ENCODE data around the gene KLHDC1. TPM values are rescaled to one million over a fixed set of nuclear protein-coding genes. Genes with fewer than 3 reads are reported as not detected.
"Not testable (repeated sequence)": the region's sequence is repeated elsewhere in the genome, so short reads cannot be mapped to it uniquely, and the experiment has no call there.

Gene KLHDC1
- 1 to 10 TPM; 1.4 to 1.9 TPM for total RNA-seq

- peak within 1 kb of the TSS; percentile 77 for H3K4me3 Mint-ChIP-seq
These were observed at the start of gene KLHDC1 for GRCh38 chr14:49692811-49693734. KLHDC1 (plus strand) TSS chr14:49693120; CDS start chr14:49693195, 75 bp downstream.

GRCh38 chr14:49653508-49653907 lies 39.4 kb upstream of the KLHDC1 start:
- CTCF ChIA-PET = no interaction called here
- no peaks in the 10 kb centered on the region for H3K9me3 Mint-ChIP-seq
- no peak overlapping the region for H3K4me3 Mint-ChIP-seq

More at GRCh38 chr14:49692811-49693734, at the start of gene KLHDC1:
- Mint-ChIP-seq H3K36me3 (no peaks in the 10 kb centered on the region), H3K27me3 (no peaks in the 10 kb centered on the region), H3K4me1 (ENCODE audit: low read depth) (peaks cover 27% of the 10 kb centered on the region), H3K9me3 (no peaks in the 10 kb centered on the region), H3K27ac (peak within 1 kb of the TSS; percentile 40)
- POLR2A ChIA-PET = interaction anchor here (0.6 to 1.3 kb wide), 2 partner anchors 75 to 175 kb away, joined by 5 read pairs; partner anchors contain the start of gene KLHDC2
- intact Hi-C loops (cut with micrococcal nuclease) = loop anchor here (1.0 to 5.0 kb wide), 2 partner anchors 75 to 169 kb away; partner anchors contain the start of gene KLHDC2
- CTCF ChIA-PET = interaction anchor here (0.7 to 1.4 kb wide), 6 partner anchors 59 to 347 kb away, joined by 3 to 6 read pairs (median 4); partner anchors contain the start of genes KLHDC2 and NEMF
- peak; percentile 86 for DNase-seq

GRCh38 chr14:49654511-49654910 lies 38.4 kb upstream of the KLHDC1 start:
- H3K36me3 Mint-ChIP-seq = peaks cover 4% of the 10 kb centered on the region
- no peak for DNase-seq
- CTCF ChIA-PET = no interaction called here
- no peaks in the 10 kb centered on the region for H3K4me1 Mint-ChIP-seq (ENCODE audit: low read depth)
- no peak overlapping the region for H3K4me3 Mint-ChIP-seq
- H3K27me3 Mint-ChIP-seq = no peaks in the 10 kb centered on the region
- POLR2A ChIA-PET = no interaction called here
- H3K27ac Mint-ChIP-seq = no peak overlapping the region
- intact Hi-C loops (cut with micrococcal nuclease) = no loop called here
- H3K9me3 Mint-ChIP-seq = no peaks in the 10 kb centered on the region

More at GRCh38 chr14:49653508-49653907, 39.4 kb upstream of the KLHDC1 start:
- POLR2A ChIA-PET = no interaction called here
- DNase-seq = no peak
- Mint-ChIP-seq H3K27me3 (no peaks in the 10 kb centered on the region), H3K27ac (no peak overlapping the region), H3K36me3 (peaks cover 5% of the 10 kb centered on the region), H3K4me1 (ENCODE audit: low read depth) (no peaks in the 10 kb centered on the region)
- intact Hi-C loops (cut with micrococcal nuclease) = no loop called here

- H3K27me3 Mint-ChIP-seq; H3K36me3 Mint-ChIP-seq; H3K9me3 Mint-ChIP-seq; DNase-seq; CTCF ChIA-PET; intact Hi-C loops (cut with micrococcal nuclease); H3K4me1 Mint-ChIP-seq (ENCODE audit: low read depth); H3K27ac Mint-ChIP-seq; H3K4me3 Mint-ChIP-seq; POLR2A ChIA-PET: not testable (repeated sequence)
These were observed 35.4 kb upstream of the KLHDC1 start for GRCh38 chr14:49657500-49657899.

- intact Hi-C loops (cut with micrococcal nuclease) = no loop called here
- H3K9me3 Mint-ChIP-seq = no peaks in the 10 kb centered on the region
- no peaks in the 10 kb centered on the region for H3K27me3 Mint-ChIP-seq
- H3K36me3 Mint-ChIP-seq = peaks cover 9% of the 10 kb centered on the region
- no peak overlapping the region for H3K4me3 Mint-ChIP-seq
- H3K27ac Mint-ChIP-seq = no peak overlapping the region
- no peak for DNase-seq
- no peaks in the 10 kb centered on the region for H3K4me1 Mint-ChIP-seq (ENCODE audit: low read depth)
- ChIA-PET CTCF (interaction anchor here (0.6 to 1.1 kb wide), 3 partner anchors 26 to 199 kb away, joined by 3 to 4 read pairs (median 3); no protein-coding TSS in a partner anchor), POLR2A (no interaction called here)
These were observed 33.1 kb upstream of the KLHDC1 start for GRCh38 chr14:49659526-49660455.

- ChIA-PET POLR2A (no interaction called here), CTCF (no interaction called here)
- Mint-ChIP-seq H3K4me1 (ENCODE audit: low read depth) (no peaks in the 10 kb centered on the region), H3K36me3 (peaks cover 45% of the 10 kb centered on the region), H3K27ac (no peak overlapping the region), H3K4me3 (no peak overlapping the region), H3K9me3 (no peaks in the 10 kb centered on the region), H3K27me3 (no peaks in the 10 kb centered on the region)
- intact Hi-C loops (cut with micrococcal nuclease) = no loop called here
- DNase-seq = no peak
These were observed 22.4 kb upstream of the KLHDC1 start for GRCh38 chr14:49670475-49670874.

- Mint-ChIP-seq H3K9me3 (no peaks in the 10 kb centered on the region), H3K27ac (no peak overlapping the region), H3K27me3 (no peaks in the 10 kb centered on the region), H3K4me1 (ENCODE audit: low read depth) (no peaks in the 10 kb centered on the region), H3K36me3 (peaks cover 53% of the 10 kb centered on the region), H3K4me3 (no peak overlapping the region)
- ChIA-PET POLR2A (no interaction called here), CTCF (no interaction called here)
- intact Hi-C loops (cut with micrococcal nuclease) = no loop called here
- DNase-seq = no peak
These were observed 19.3 kb upstream of the KLHDC1 start for GRCh38 chr14:49673586-49673985.

GRCh38 chr14:49677643-49678042 lies 15.3 kb upstream of the KLHDC1 start:
- H3K9me3 Mint-ChIP-seq = no peaks in the 10 kb centered on the region
- no peak overlapping the region for H3K4me3 Mint-ChIP-seq
- ChIA-PET CTCF (interaction anchor here (0.5 to 1.0 kb wide), 3 partner anchors 10 to 562 kb away, joined by 3 read pairs; partner anchors contain the start of gene POLE2), POLR2A (no interaction called here)
- DNase-seq = no peak
- intact Hi-C loops (cut with micrococcal nuclease) = no loop called here
- H3K27me3 Mint-ChIP-seq = no peaks in the 10 kb centered on the region
- H3K4me1 Mint-ChIP-seq (ENCODE audit: low read depth) = peaks cover 9% of the 10 kb centered on the region
- peaks cover 66% of the 10 kb centered on the region for H3K36me3 Mint-ChIP-seq
- no peak overlapping the region for H3K27ac Mint-ChIP-seq

GRCh38 chr14:49679271-49679670 lies 13.6 kb upstream of the KLHDC1 start:
- H3K9me3 Mint-ChIP-seq = no peaks in the 10 kb centered on the region
- intact Hi-C loops (cut with micrococcal nuclease) = no loop called here
- CTCF ChIA-PET = no interaction called here

GRCh38 chr14:49686425-49686824 lies 6.5 kb upstream of the KLHDC1 start:
- ChIA-PET POLR2A (interaction anchor here (1.8 to 3.6 kb wide), 3 partner anchors 52 to 82 kb away, joined by 8 to 19 read pairs (median 8); partner anchors contain the start of genes KLHDC2, MGAT2 and RPL36AL), CTCF (interaction anchor here (0.6 to 1.0 kb wide), 2 partner anchors 52 to 103 kb away, joined by 3 read pairs; no protein-coding TSS in a partner anchor)
- Mint-ChIP-seq H3K4me3 (peak overlapping the region; percentile 92), H3K27me3 (no peaks in the 10 kb centered on the region), H3K27ac (no peak overlapping the region), H3K36me3 (peaks cover 16% of the 10 kb centered on the region), H3K4me1 (ENCODE audit: low read depth) (peaks cover 18% of the 10 kb centered on the region), H3K9me3 (no peaks in the 10 kb centered on the region)
- DNase-seq = no peak
- intact Hi-C loops (cut with micrococcal nuclease) = loop anchor here (5.0 kb wide), 3 partner anchors 99 to 431 kb away; partner anchors contain the start of genes NEMF, RPS29 and VCPKMT

More at GRCh38 chr14:49679271-49679670, 13.6 kb upstream of the KLHDC1 start:
- POLR2A ChIA-PET = no interaction called here
- no peak for DNase-seq
- Mint-ChIP-seq H3K4me3 (no peak overlapping the region), H3K4me1 (ENCODE audit: low read depth) (peaks cover 9% of the 10 kb centered on the region), H3K27ac (peak overlapping the region; percentile 2), H3K36me3 (peaks cover 58% of the 10 kb centered on the region), H3K27me3 (no peaks in the 10 kb centered on the region)

GRCh38 chr14:49687942-49688700 lies 4.8 kb upstream of the KLHDC1 start, which contains the start of gene POLE2:
POLE2 (minus strand) TSS chr14:49688214; CDS start chr14:49688203, 11 bp downstream.
- no peaks in the 10 kb centered on the region for H3K27me3 Mint-ChIP-seq
- H3K27ac Mint-ChIP-seq = peak within 1 kb of the TSS; percentile 82
- H3K4me3 Mint-ChIP-seq = peak within 1 kb of the TSS; percentile 92
- CTCF ChIA-PET = interaction anchor here (1.2 to 1.6 kb wide), 7 partner anchors 10 to 164 kb away, joined by 3 to 6 read pairs (median 3); partner anchors contain the start of genes DNAAF2, KLHDC2, NEMF and RPS29
- peaks cover 26% of the 10 kb centered on the region for H3K4me1 Mint-ChIP-seq (ENCODE audit: low read depth)
- POLR2A ChIA-PET = interaction anchor here (0.8 to 3.6 kb wide), 6 partner anchors 47 to 428 kb away, joined by 3 to 19 read pairs (median 6); partner anchors contain the start of genes KLHDC2, MGAT2, RPL36AL and VCPKMT
- peak; percentile 86 for DNase-seq
- no peaks in the 10 kb centered on the region for H3K9me3 Mint-ChIP-seq
- intact Hi-C loops (cut with micrococcal nuclease) = loop anchor here (1.0 to 5.0 kb wide), 5 partner anchors 54 to 429 kb away; partner anchors contain the start of genes KLHDC2, NEMF, RPS29 and VCPKMT
- H3K36me3 Mint-ChIP-seq = peaks cover 7% of the 10 kb centered on the region
